NCI-H2081 (cell line): Measurements from ENCODE around the gene MFNG.
"Not testable (repeated sequence)": the region's sequence is repeated elsewhere in the genome, so short reads cannot be mapped to it uniquely, and the experiment has no call there.

Experiments used
- DNase-seq, 2 experiments: peaks; one replicate each; lab custom pipeline; 2025; lab: John Stamatoyannopoulos, UW

The MFNG gene

DNA sequence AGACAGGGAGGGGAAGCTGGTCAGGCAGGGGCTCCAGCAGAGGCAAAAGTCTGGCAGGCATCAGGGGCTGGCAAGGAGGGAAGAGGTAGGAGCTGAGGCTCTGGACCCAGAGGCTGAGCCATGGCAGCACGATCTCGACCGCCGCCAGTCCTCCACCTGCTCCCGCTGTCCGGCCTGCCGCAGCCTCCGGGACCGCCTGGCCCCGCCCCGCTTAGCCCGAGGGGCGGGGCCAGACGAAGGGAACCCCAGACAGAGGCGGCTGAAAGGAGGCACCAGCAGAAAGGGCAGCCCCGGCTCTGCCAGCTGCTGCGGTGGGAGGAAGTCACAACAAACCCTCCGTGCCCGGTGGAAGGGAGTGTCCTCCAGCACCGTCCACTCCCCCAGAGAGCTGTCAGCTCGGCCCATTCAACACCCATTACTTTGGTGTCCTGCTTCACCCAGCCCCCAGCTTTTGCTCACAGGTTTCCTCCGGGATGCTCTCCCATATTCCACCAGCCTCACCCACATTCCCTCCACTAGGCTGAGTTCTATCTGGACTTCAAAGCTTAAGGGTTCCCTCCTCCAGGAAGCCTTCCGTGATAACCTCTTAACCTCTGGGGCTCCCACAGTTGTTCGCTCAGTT, at the start of gene MFNG:
MFNG (minus strand) TSS at position 161 of the 622 bp plus-strand sequence. CDS start 207 bp downstream, outside the sequence.
- DNase-seq, result no peak

DNA sequence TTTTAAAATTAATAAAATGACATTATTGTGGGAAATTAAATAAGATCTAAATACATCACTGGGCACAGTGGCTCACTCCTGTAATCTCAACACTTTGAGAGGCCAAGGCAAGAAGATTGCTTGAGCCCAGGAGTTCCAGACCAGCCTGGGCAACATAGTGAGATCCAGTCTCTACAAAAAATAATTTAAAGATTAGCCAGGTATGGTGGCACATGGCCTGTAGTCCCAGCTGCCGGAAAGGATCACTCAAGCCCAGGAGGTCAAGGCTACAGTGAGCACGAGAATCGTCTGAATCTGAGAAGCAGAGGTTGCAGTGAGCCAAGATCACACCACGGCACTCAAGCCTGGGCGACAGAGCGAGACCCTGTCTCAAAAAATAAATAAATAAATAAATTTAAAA, 49.0 kb upstream of the MFNG start:
- no peak for DNase-seq

- no peak for DNase-seq
Observed at GRCh38 chr22:37534445-37534844, 48.3 kb upstream of the MFNG start.

DNA sequence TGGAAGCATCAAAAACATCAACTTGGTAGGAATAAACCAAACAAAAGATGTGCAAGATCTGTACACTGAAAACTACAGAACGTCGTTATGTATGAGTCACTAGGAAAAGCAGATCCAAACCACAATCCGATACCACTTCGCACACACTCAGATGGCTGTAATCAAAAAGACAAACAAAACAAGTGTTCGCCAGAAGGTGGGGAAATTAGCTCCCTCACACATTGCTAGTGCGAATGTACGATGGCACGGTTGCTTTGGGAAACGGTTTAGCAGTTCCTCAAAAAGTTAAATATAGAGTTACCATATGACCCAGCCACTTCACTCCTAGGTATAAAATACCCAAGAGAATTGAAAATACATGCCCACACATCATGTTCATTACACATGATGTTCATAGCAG, 47.8 kb upstream of the MFNG start:
- DNase-seq, result no peak

- peak in 1 of 2 experiments; percentile 19 for DNase-seq
Observed at GRCh38 chr22:37529652-37530345, 43.6 kb upstream of the MFNG start.

GRCh38 chr22:37527952-37528351, 41.8 kb upstream of the MFNG start:
- DNase-seq, result not testable (repeated sequence)

- not testable (repeated sequence) for DNase-seq
Observed at GRCh38 chr22:37527081-37527752, 41.0 kb upstream of the MFNG start.

GRCh38 chr22:37526376-37526775, 40.2 kb upstream of the MFNG start:
- DNase-seq, result no peak

GRCh38 chr22:37525746-37526350, 39.7 kb upstream of the MFNG start:
- DNase-seq, result no peak

GRCh38 chr22:37525073-37525745, 39.0 kb upstream of the MFNG start:
- DNase-seq, result no peak

DNA sequence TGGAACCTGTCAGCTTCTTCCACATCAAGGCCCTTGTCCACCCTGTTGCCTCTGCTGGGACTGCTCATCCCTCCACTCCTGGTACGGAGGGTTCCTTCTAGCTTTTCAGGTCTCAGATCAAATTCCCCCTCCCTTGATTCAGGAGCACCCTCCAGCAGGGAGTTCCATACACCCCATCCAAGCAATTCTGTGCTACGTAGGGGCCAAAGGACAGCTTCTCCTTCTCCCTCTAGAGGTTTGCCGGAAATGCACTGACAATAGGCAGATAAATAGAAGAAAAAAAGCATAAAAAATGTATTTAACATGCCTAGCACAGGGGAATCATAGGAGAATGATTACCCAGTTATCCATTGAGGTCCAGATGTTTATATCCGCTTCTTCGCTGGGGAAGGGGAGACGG, 36.3 kb upstream of the MFNG start:
- no peak for DNase-seq

DNA sequence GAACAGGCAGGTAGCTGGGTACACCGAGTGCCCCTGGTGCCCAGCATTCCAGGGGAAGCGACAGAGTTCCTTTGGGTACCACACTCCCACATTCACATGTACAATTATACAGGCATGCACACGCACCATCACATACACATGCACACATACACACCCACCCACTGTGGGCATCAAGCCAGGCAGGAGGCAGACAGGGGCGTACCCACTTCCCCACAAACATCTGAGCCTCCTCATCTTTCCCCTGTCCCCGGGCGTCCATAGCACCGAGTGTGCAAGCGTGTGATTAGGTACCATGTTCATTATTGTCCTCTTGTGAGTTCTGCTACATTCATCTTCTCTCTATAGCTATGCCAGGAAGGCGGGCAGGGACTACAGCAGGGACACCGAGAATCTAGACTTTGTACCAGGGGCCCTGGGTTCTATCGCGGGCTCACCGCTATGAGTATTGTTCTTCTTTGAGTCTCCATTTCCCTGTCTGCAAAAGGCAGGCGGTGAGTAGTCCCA, 35.1 kb upstream of the MFNG start:
- no peak for DNase-seq

DNA sequence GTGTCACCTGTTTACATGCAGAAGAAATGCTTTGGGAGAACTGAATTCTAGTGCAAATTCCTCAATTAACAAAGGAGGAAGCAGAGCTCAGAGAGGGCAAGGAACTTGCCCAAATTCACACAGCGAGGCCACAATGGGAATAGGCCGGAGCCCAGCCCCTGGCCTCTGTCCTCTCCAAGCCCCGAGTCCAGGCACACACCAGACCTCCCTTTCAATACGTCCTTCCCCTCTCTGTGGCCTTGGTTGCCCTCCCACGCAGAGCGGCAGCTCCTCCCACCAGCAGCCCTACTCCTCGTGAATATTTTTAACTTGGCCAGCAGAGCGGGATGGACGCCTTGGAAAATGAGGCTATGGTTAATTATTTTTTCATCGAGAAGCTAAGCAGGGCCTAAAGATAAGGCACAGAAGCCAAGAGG, 34.6 kb upstream of the MFNG start:
- DNase-seq, result no peak

- DNase-seq, result peak; percentile 7 to 39
Observed at GRCh38 chr22:37519268-37520195, 33.3 kb upstream of the MFNG start, which contains the start of gene CARD10. CARD10 (minus strand) TSS chr22:37519415; CDS start chr22:37519200, 215 bp downstream.

DNA sequence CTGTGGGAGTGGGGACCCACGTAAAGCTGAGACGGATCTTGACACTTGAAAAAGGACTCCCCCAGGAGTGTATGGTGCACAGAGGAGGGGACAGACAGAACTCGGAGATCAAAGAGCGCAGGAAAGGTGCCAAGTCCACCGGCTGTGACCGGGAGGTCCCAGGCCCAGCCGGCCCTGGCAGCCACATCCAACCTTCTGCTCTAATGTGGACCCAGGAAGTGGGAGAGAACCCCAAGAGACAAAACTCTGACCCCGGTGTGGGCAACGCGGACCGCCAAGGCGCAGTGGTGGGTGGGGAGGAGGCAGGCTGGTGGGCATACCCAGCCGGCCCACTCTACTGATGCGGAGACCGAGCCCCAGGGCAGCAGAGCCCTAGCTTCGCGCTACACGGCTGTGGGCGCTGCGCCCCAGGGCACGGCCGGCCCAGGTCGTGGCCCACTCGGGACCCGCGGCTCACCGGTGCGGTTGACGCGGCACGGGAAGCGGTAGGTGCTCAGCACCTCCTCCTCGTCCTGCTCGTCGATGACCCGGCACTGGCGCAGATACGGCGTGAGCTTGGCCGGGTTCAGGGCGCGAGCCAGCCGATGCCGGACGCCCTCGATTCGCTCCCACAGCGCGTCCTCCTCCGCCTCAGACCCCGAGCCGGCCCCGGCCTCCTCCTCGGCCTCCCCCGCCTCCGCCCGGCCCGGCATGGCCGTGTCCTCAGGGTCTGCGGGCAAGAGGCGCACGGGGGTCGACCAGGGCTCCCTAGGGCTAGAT, 32.5 kb upstream of the MFNG start:
- no peak for DNase-seq

DNA sequence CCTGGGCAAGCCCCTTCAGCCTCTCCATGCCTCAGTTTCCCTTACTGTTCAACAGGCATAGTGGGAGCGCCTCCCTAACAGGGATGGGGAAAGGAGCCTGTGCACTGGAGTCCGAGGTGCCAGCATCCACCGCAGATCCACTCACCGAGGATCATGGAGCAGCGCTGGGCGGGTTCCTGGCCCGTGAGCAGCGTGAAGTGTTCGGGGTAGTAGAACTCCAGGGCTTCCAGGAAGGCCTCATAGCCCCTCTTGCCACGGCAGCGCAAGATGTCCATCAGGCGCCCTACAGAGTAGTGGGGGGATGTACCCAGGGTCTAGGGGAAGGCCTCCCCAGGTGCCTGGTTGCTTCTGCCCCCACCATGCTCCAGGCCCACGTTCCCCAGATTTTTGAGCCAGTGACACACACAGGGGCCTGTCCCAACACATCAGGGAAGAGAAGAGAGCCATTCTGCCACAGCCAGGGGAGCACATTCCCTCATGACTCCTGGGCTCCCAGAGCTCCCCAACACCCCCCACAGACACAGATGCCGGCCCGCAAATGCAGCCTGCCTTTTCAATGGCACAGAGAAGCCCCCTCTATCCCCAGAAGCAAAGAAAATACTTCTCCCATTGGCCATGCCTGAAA, 31.8 kb upstream of the MFNG start:
- no peak for DNase-seq

- no peak for DNase-seq
Observed at GRCh38 chr22:37516456-37516855, 30.3 kb upstream of the MFNG start.

GRCh38 chr22:37515901-37516300, 29.7 kb upstream of the MFNG start:
- DNase-seq, result no peak

DNA sequence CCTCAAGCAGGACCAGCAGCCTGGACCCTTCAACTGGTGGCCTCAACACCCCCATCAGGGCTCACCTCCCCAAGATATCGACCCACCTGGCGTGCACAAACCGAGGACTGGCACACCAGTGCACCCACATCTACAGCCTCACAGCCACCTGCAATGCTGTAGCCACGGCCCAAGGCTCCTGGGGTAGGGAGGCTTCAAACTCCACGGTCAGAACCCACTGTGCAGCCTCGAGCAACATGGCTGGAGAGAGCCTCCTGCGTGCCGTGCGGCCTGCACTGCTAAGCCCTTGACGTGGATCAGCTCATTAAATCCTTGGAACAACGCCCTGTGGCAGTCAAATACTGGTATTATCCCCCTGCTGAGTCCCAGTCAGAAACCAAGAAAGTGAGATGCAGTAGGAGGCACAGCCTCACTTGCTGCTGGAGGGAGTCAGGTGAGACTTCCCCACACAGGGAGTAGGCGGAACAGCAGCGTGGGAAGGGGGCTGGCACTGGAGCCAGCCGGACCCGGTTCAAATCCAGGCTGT, 28.4 kb upstream of the MFNG start:
- peak; percentile 10 to 46 for DNase-seq
